Measurements from ENCODE around the gene C1QL2. TPM values are rescaled to one million over a fixed set of nuclear protein-coding genes. Genes with fewer than 3 reads are reported as not detected.

The C1QL2 gene
- total RNA-seq, 1 experiment from 2014 or later = 0.81 TPM

DNA sequence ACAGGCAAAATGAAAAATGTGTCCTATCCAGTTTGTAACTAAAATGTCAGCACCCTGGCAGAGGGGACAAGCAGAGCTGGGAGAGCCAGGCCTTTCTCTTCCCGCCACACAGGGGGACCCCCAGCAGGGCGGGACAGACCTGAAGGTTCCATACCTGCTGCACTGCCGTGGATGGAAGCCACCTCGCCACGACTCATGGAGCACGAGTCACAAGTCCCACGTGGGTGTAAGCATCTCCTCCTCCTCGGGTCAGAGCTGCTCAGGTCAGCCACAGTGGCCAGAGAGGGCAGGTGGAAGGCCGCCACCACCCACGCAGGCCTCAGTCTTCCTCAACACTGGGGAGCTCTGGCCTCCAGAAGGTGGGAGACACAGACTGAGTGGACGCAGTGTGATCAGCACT is 21.0 kb downstream of the C1QL2 start:
- no peak overlapping the region for H2BK5ac ChIP-seq (ENCODE audit: insufficient read length, low read length)
- Mint-ChIP-seq H3K27ac (no peak overlapping the region), H3K27me3 (ENCODE audit: low read depth) (peaks cover 16% of the 10 kb centered on the region), H3K9me3 (no peaks in the 10 kb centered on the region; a peak in 1 of 5 replicates), H3K4me1 (peaks cover 21 to 26% of the 10 kb centered on the region in 2 experiments), H3K4me3 (no peak overlapping the region), H3K36me3 (ENCODE audit: insufficient read depth in 1 of 3, low read depth in 3 of 3) (no peaks in the 10 kb centered on the region; a peak in 1 of 7 replicates)
- H3K56ac ChIP-seq (ENCODE audit: insufficient read length, low read depth, low read length) = no peak overlapping the region
- H4K5ac ChIP-seq (ENCODE audit: insufficient read length, low read depth, low read length) = no peak overlapping the region
- H3K23ac ChIP-seq (ENCODE audit: insufficient read length, low read depth, low read length) = no peak overlapping the region
- peaks cover 3% of the 10 kb centered on the region; the same call in 1 of the 2 replicates for H3K4me1 ChIP-seq (ENCODE audit: insufficient read depth, low read length)
- no CpG with 5 or more reads among the region's 11 CpGs for WGBS (ENCODE audit: extremely low coverage, insufficient read length, low lambda C conversion rate)
- no peaks in the 10 kb centered on the region for H3K23me2 ChIP-seq (ENCODE audit: insufficient read length, low read depth, low read length, poor library complexity, severe bottlenecking)
- H3K18ac ChIP-seq (ENCODE audit: insufficient read length, low read depth, low read length) = no peak overlapping the region
- no peak overlapping the region for H4K8ac ChIP-seq (replicated peaks; ENCODE audit: insufficient read length, low read depth, low read length)
- H2BK20ac ChIP-seq (ENCODE audit: low read depth, low read length, poor library complexity, severe bottlenecking) = no peak overlapping the region
- no peak overlapping the region for H3T11ph ChIP-seq (ENCODE audit: low read length)
- H3K4me2 ChIP-seq (ENCODE audit: insufficient read depth, insufficient read length, low read length) = no peak overlapping the region
- H3K14ac ChIP-seq (ENCODE audit: insufficient read depth, low read length) = no peak overlapping the region
- H3K9me3 ChIP-seq (ENCODE audit: control insufficient read depth, low read depth, low read length) = no peaks in the 10 kb centered on the region
- no peak overlapping the region for H2AFZ ChIP-seq (ENCODE audit: low read length)
- DNase-seq = no peak
- no peaks in the 10 kb centered on the region for H3K79me1 ChIP-seq (ENCODE audit: insufficient read depth, low read depth, low read length, poor library complexity, severe bottlenecking)
- no peaks in the 10 kb centered on the region for H4K20me1 ChIP-seq (ENCODE audit: control insufficient read depth, insufficient read depth, insufficient read length)
- H2AK5ac ChIP-seq (ENCODE audit: insufficient read length, low read length) = no peak overlapping the region
- no peak overlapping the region for H3K9ac ChIP-seq (ENCODE audit: extremely low read depth, insufficient read length, low read length)
- no peaks in the 10 kb centered on the region for H3K27me3 ChIP-seq (ENCODE audit: insufficient read depth, low read length)
- no peak overlapping the region for H2BK120ac ChIP-seq (ENCODE audit: low read depth, low read length, poor library complexity, severe bottlenecking)
- no peaks in the 10 kb centered on the region for H3K79me2 ChIP-seq (ENCODE audit: insufficient read depth, low read length)
- TF ChIP-seq, protein P1, sequence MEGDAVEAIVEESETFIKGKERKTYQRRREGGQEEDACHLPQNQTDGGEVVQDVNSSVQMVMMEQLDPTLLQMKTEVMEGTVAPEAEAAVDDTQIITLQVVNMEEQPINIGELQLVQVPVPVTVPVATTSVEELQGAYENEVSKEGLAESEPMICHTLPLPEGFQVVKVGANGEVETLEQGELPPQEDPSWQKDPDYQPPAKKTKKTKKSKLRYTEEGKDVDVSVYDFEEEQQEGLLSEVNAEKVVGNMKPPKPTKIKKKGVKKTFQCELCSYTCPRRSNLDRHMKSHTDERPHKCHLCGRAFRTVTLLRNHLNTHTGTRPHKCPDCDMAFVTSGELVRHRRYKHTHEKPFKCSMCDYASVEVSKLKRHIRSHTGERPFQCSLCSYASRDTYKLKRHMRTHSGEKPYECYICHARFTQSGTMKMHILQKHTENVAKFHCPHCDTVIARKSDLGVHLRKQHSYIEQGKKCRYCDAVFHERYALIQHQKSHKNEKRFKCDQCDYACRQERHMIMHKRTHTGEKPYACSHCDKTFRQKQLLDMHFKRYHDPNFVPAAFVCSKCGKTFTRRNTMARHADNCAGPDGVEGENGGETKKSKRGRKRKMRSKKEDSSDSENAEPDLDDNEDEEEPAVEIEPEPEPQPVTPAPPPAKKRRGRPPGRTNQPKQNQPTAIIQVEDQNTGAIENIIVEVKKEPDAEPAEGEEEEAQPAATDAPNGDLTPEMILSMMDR (conservative IDR thresholded peaks at IDR 0.05) = no peak
- H3K27ac ChIP-seq (ENCODE audit: insufficient read length, low read depth, low read length) = no peak overlapping the region
- no peak overlapping the region for H4K91ac ChIP-seq (ENCODE audit: insufficient read length, low read depth, low read length)
- H3K4ac ChIP-seq (ENCODE audit: low read depth, low read length) = no peak overlapping the region
- H2BK15ac ChIP-seq (ENCODE audit: low read depth, low read length) = no peak overlapping the region
- no peak overlapping the region for H2BK12ac ChIP-seq (ENCODE audit: insufficient read length, low read depth, low read length)
